ENCODE data around the gene FBXW12.
"Not testable (repeated sequence)": the region's sequence is repeated elsewhere in the genome, so short reads cannot be mapped to it uniquely, and the experiment has no call there.

FBXW12 gene
- 0 to 2.3 (median 0) reads per million in 17 experiments for total RNA-seq

DNA sequence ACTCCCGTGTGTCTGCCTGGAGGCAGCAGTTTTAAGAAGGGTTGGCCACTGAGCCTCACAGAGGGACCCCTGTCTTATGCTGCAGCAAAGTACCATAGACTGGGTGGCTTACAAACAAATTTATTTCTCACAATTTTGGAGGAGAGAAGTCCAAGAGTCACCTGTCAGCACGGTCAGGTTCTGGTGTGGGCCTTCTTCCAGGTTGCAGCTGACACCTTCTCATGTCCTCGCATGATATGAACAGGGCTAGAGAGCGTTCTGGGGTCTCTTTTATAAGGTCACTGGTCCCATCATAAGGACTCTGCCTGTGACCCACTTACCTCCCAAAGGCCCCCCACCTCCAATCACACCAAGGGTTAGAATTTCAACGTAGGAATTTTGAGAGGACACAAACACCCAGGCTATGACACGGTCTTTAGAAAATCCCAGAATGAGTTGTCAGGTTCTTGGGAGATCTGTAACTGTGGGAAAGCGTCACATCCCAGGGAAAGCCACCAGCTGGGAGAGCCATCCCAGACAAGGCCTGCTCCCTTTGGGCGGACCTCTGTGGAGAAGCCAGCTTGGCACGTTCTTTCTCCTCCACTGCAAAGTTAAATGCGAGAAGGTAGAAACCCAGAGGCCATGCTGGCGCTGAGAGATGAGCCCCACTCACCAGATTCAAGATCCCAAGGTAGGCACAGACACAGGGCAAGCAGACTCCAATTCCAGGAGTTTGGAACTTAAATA is at the start of gene FBXW12:
Gene FBXW12, plus strand, starts transcription at position 569 of the 726 bp plus-strand sequence. CDS start 549 bp downstream, outside the sequence.
- DNase-seq, result no peak

DNA sequence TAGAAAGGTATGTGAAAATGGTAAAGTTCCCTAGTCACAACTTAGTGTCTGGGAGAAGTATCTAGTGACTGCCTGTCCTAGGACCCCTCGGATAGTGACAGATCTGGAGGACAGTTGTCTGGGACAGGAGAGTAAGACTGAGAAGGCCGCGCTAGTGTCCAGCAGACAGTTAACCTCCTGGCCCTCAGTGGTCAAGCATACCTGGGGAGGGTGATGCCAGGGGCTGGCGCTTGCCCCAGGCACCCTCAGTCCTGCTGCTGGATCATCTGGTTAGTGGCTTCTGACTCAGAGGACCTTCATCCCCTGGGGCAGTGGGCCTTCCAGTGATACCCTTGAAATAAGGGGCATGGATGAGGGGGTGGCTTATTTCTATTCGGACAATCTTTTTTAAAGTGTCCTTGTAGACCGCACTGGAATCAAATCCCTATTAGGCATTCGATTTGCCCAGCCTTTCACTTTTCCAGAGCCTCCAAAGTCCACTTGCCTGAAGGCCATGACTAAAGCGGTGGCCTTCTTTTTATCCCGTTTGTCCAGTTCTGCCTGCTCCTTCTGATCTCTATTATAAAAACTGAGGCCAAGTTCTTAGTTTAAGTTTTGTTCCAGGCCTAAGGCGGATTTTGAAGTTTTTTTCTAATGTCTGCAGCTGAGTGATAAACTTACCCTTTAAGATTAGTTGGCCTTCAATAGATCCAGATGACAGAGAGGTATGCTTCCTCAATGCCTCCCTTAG is 40.1 kb upstream of the FBXW12 start:
- not testable (repeated sequence) for DNase-seq

DNA sequence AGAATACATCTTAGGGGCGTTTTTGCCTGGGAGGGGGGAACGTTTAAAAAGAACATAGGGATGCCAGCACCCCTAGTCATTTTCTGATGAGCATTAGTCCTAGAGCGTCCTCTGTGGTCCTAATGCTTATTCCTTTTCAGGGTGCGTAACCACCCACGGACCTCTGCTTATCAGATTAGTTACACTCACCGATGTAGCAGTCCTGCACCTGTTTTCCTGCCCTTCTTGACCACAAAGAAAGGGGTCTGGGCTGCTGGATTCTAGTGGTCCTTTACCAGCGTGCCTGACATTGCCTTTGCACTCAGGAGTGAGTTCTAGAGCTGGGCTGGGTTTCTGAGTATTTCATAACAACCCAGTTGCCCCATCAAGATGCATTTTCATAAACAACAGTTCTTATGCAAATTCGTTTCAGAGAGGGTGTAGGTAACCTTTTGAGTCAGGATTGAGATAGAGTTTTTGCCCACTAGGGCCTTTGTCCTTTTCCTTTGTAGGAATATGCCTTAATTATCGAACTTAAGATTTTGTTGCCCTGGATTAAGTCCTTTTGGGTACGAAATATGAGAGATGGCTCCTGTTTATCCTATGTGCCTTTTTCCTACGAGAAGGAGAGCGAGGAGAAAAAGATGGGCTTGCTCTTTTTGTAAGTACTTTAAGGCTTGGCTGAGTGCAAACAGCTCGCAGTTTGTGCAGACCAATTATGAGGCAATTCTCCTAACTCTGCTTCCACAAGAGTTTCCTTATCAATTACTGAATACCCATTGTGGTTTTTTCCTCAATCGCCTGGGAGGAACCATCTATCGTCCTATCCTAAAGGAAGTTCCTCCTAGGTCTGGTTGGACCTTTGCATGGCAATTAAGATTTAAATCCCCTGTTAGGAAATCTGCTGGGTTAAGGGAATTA is 38.4 kb upstream of the FBXW12 start, which contains the start of gene SPINK8:
Gene SPINK8, minus strand, starts transcription at position 316 of the 900 bp plus-strand sequence. CDS start 5,320 bp downstream, outside the sequence.
- peak in 1 of 4 experiments; percentile 13 for DNase-seq

DNA sequence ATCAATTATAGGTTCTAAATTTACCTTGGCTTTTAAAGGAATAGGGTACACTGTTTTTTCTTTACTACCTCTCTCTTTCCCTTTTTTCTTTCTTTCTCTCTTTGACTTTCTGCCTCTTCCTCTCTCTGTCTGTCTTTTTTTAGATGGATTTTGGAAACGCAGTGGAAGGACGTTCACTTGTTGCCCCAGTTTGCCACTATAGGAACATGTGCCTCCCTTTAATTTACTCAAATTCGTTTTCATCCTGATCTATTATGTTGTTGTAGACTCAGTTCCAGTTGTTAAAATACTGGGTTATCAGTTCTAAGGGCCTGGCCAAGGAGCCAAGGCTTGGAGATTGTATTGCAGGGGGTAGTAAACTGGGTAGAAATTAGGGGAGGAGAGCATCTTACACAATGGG is 37.4 kb upstream of the FBXW12 start:
- no peak for DNase-seq

GRCh38 chr3:48335286-48335685 is 36.7 kb upstream of the FBXW12 start:
- peak; percentile 36 to 68 (median 60) for DNase-seq

DNA sequence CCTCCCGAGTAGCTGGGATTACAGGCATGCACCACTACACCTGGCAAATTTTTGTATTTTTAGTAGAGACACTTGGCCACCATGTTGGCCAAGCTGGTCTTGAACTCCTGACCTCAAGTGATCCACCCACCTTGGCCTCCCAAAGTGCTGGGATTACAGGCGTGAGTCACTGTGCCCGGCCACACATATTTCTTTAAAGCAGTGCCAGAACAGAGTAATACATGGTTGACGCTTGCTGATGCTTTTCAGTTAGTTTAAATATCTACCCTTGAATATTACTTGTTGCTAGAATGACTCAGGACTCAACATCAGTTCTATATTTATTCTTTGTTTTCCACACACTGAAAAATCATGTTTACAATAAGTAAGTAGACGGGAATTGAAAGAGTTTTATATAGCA is 34.5 kb upstream of the FBXW12 start:
- DNase-seq, result not testable (repeated sequence)

- DNase-seq, result no peak
Measured at GRCh38 chr3:48338635-48339034, 33.4 kb upstream of the FBXW12 start.

GRCh38 chr3:48343432-48343831 is 28.6 kb upstream of the FBXW12 start:
- DNase-seq, result no peak

GRCh38 chr3:48344867-48345507 is 27.0 kb upstream of the FBXW12 start:
- DNase-seq, result no peak

DNA sequence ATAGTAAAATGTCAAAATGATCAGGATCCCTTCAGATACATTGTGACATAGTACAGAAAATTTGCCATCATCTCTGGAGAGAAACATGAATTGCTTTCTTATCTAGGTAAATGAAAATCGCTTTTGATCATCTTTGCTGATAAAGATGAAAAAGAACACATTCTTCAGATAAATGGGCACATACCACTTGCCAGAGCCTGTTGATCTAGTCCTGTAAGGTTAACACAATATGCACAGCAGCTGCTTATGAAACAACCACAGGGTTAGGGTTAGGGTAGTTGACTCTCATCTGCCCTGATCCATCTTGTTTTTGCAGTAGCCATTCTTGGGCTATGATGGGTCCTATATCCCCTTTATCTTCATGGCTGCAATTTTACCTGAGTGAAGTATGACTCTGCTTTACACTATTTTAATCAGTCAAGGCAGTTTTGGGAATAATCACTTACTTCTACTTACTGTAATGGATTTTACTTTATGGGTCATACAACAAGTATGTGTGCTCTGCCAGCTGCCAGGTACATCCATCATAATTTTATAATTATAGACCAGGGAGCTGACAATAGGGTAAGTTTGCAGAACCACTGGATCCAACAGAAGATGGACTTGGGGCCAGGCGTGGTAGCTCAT is 26.0 kb upstream of the FBXW12 start:
- DNase-seq, result no peak

DNA sequence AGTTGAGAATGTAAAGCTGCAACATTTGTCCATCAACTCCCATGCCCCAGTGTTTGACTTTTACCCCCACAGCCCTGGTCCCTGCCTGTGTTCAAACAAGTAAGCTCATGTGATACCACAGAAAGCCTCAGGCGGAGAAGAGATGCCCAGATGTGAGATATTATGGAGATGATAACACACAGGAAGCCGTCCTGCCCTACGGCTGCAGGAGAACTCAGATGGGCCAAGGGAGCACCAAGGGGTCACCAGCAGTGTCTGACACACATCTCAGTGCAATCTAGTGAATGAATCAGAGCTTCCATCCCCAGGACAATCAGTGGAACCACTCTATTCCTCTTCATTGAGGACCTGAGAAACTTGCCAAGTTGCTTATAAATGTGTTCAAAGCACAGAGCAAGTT is 24.5 kb upstream of the FBXW12 start:
- DNase-seq, result no peak

DNA sequence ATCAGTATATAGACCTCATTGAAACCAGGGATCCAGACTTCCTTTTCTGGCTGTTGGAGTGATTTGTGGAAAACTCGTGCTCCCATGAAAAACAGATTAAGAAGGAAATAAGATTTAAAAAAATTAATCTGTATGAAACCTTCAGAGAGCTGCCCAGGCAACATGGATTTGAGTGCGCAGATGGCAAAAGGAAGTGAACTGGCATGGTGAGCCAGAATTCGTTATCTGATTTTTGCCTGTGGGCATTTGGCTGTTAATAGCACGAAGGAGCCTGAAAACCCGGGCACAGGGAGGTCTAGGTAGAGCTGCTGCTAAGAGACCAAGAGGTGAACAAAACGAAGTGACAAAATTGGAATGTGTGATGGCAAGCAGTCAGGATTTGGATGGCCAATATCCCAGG is 19.5 kb upstream of the FBXW12 start:
- no peak for DNase-seq

DNA sequence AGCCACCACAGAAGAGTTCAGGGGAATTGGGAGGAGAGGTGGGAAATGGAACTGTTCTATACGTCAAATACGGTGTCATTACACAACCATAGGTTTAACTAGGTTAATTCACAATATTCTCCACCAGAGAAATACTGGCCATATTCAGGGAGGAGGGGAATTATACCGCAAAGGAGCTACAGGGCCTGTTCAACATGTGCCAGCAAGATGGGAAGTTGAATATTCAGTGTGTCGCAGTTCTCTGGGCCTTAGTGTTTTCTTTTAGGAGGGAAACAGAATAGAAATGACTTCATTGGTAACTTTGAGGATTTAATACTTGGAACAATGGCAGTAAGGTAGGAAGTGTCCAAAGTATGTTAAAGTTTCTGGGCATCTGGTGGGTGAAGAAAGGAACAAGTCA is 18.0 kb upstream of the FBXW12 start:
- DNase-seq, result no peak

DNA sequence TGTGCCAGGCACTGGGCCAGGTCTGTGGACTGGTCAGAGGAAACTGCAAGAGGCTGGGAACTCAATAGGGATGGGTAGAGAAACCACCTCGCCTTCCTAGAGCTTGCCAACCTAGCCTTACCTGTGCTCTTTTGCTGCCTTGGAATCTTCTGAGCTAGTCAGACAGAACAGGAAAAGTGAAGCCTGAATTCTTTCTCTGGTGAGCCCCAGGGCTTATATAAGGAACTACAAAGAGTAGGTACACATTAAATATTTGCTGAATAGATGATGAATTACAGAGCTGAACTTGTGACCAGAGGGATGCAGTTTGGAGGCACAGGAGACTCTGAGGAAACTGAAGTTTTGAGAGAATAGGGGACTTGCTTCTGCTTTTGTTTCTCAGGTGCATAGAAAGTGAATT is 15.6 kb upstream of the FBXW12 start:
- no peak for DNase-seq

GRCh38 chr3:48361928-48362327 is 10.1 kb upstream of the FBXW12 start:
- no peak for DNase-seq

- no peak for DNase-seq
Measured at GRCh38 chr3:48364840-48365239, 7.2 kb upstream of the FBXW12 start.

DNA sequence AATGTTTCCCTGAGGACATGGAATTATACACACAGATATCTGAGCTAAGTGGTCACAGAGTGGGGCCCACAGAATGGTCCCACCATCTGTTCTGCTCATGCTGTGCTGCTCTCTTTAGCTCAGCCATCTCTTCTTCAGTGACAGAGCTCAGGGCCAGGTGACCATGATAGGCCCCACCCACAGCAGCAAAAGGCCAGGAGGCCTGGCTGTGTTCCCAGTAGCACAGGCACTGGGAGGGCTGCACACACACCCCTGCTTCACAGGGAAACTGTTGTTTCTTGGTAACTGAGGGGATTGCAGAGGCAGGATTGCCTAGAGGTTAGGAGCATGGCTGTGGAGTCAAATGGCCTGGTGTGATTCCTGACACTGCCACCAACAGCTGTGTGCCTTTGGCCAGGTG is 4.8 kb upstream of the FBXW12 start:
- no peak for DNase-seq

GRCh38 chr3:48369693-48370332 is 2.2 kb upstream of the FBXW12 start:
- peak in 1 of 4 experiments; percentile 19 for DNase-seq

DNA sequence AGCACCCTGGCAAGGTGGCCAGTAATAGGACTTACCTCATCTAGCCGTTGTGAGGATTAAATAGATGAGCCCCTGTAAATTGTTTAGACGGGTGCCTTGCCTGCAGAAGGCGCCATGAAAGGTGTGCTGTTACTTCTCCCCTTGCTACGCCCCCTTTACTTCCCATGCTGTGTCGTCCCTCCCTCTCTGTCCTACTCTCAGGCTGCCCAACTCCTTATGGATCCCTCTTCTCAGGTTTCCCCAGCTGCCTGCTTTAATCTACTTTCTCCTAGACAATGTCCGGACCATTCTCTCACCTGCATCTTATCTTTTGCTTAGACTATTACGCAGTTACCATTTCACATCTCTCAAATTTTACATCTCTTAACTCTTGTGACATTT is 1.7 kb upstream of the FBXW12 start:
- DNase-seq, result no peak

- DNase-seq, result no peak
Measured at GRCh38 chr3:48372377-48372770, 355 bp downstream of the FBXW12 start.

GRCh38 chr3:48372862-48373435 is 930 bp downstream of the FBXW12 start:
- no peak for DNase-seq

Measured in suppressor macrophage (primary cell).